SK-N-SH treated with all-trans-retinoic acid at 6 μM for 48 hours (cell line): ENCODE results near the gene NAIP.
"Not testable (repeated sequence)": the region's sequence is repeated elsewhere in the genome, so short reads cannot be mapped to it uniquely, and the experiment has no call there.

Experiments used
- ARNTL ChIP-seq: fragments of 450-650 bp; formaldehyde crosslinking; IDR thresholded peaks from 2 replicates; pipeline ENCODE4 v1.5.0; 2020; ENCODE audit warnings: low read depth, mild to moderate bottlenecking, moderate library complexity, borderline replicate concordance
- GLIS3 ChIP-seq: fragments of 250-450 bp; sonication (Bioruptor Pico); IDR thresholded peaks from 2 replicates; pipeline ENCODE4 v1.5.0; 2020; ENCODE audit warnings: mild to moderate bottlenecking, moderate library complexity
- SNAI2 ChIP-seq: fragments of 250-450 bp; sonication (Bioruptor Pico); IDR thresholded peaks from 2 replicates; pipeline ENCODE4 v1.5.0; 2020; ENCODE audit warnings: mild to moderate bottlenecking, moderate library complexity
- ZFP3 ChIP-seq: fragments of 250-450 bp; sonication (Bioruptor Pico); IDR thresholded peaks from 2 replicates; pipeline ENCODE4 v1.5.0; 2020; ENCODE audit warnings: mild to moderate bottlenecking, moderate library complexity
- ZNF70 ChIP-seq: fragments of 450-650 bp; formaldehyde crosslinking; IDR thresholded peaks from 2 replicates; pipeline ENCODE4 v1.5.0; 2020; ENCODE audit warnings: mild to moderate bottlenecking, moderate library complexity
- ZNF8 ChIP-seq: fragments of 450-650 bp; formaldehyde crosslinking; IDR thresholded peaks from 2 replicates; pipeline ENCODE4 v1.5.0; 2020; ENCODE audit warnings: mild to moderate bottlenecking, moderate library complexity
- TF ChIP-seq, protein P1 (sequence below): fragments of 250-450 bp; sonication (Bioruptor Pico); IDR thresholded peaks from 2 replicates; pipeline ENCODE4 v1.8.0; 2021; ENCODE audit warnings: low read depth, mild to moderate bottlenecking, moderate library complexity, borderline replicate concordance
- TF ChIP-seq, protein P2 (sequence below): fragments of 250-450 bp; sonication (Bioruptor Pico); IDR thresholded peaks from 2 replicates; pipeline ENCODE4 v1.5.1; 2020; ENCODE audit warnings: low read depth, mild to moderate bottlenecking, moderate library complexity

DNA sequence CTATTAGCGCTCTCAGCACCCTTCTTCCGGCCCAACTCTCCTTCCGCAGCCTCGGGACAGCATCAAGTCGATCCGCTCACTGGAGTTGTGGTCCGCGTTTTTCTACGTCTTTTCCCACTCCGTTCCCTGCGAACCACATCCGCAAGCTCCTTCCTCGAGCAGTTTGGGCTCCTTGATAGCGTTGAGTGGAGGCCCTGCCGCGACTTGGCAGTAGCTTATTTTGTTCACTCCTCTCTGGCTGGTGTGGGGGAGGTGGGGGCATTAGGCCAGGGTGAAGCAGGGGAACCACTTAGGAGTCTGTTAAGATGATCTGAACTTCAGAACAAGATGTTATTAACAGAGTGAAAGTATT lies 100.0 kb downstream of the NAIP start:
- TF ChIP-seq ZNF70, SNAI2, GLIS3, ZNF8, ZFP3, ARNTL (CRISPR knock-in tag): not testable (repeated sequence)
- TF ChIP-seq, protein P1, sequence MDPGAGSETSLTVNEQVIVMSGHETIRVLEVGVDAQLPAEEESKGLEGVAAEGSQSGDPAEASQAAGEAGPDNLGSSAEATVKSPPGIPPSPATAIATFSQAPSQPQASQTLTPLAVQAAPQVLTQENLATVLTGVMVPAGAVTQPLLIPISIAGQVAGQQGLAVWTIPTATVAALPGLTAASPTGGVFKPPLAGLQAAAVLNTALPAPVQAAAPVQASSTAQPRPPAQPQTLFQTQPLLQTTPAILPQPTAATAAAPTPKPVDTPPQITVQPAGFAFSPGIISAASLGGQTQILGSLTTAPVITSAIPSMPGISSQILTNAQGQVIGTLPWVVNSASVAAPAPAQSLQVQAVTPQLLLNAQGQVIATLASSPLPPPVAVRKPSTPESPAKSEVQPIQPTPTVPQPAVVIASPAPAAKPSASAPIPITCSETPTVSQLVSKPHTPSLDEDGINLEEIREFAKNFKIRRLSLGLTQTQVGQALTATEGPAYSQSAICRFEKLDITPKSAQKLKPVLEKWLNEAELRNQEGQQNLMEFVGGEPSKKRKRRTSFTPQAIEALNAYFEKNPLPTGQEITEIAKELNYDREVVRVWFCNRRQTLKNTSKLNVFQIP (CRISPR knock-in tag): not testable (repeated sequence)
- TF ChIP-seq, protein P2, sequence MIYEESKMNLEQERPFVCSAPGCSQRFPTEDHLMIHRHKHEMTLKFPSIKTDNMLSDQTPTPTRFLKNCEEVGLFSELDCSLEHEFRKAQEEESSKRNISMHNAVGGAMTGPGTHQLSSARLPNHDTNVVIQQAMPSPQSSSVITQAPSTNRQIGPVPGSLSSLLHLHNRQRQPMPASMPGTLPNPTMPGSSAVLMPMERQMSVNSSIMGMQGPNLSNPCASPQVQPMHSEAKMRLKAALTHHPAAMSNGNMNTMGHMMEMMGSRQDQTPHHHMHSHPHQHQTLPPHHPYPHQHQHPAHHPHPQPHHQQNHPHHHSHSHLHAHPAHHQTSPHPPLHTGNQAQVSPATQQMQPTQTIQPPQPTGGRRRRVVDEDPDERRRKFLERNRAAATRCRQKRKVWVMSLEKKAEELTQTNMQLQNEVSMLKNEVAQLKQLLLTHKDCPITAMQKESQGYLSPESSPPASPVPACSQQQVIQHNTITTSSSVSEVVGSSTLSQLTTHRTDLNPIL (CRISPR knock-in tag): not testable (repeated sequence)
